A549 (cell line): ENCODE data around the gene ACTR3. TPM values are rescaled to one million over a fixed set of nuclear protein-coding genes. Genes with fewer than 3 reads are reported as not detected.

Experiments
- ATAC-seq, 2 experiments: fragments of 200-7000 bp in 1 of 2; fragments of >200 bp in 1 of 2; cut with Nextera tagmentation in 1 of 2; cut with Tn5 transposase in 1 of 2; 3 replicates each; pipeline versions ENCODE4 v1.8.0 to v1.9.1; 2018 to 2020; ENCODE audit warnings: mild to moderate bottlenecking in 1 of 2, moderate library complexity in 1 of 2
- CTCF ChIA-PET: fragments of 300-600 bp; sonication (Branson Sonifier 250); formaldehyde crosslinking; extraction: SDS; loops from one replicate; lab custom pipeline; 2021; ENCODE audit warnings: antibody characterized with exemption, inconsistent platforms; lab: Yijun Ruan, JAX
- POLR2A ChIA-PET: fragments of 350-600 bp; formaldehyde crosslinking; extraction: SDS; loops from one replicate; lab custom pipeline; 2021; ENCODE audit warnings: antibody characterized with exemption, inconsistent platforms; lab: Yijun Ruan, JAX
- DNase-seq, 2 experiments: peaks; one replicate each; pipeline versions ENCODE4 v3.0.0 to v3.0.0-alpha.2; 2011 to 2016; ENCODE audit warnings: low read depth in 1 of 2, low spot score in 1 of 2
- FAIRE-seq: peaks from 2 replicates; lab custom pipeline; 2011; peaks lifted over from hg19 to GRCh38; lab: Jason Lieb, UNC
- H3K27ac ChIP-seq, 2 experiments: fragments of >200 bp; sonication (Bioruptor Twin); formaldehyde crosslinking; 3 replicates each; pipeline ENCODE4 v1.5.1; 2016 to 2017
- H3K4me1 ChIP-seq: fragments of >200 bp; sonication (Bioruptor Twin); formaldehyde crosslinking; 3 replicates; pipeline ENCODE4 v1.6.1; 2016
- H3K4me2 ChIP-seq: fragments of >200 bp; sonication (Bioruptor Twin); formaldehyde crosslinking; 3 replicates; pipeline ENCODE4 v1.6.1; 2016
- H3K4me3 ChIP-seq: fragments of >200 bp; sonication (Bioruptor Twin); formaldehyde crosslinking; 3 replicates; pipeline ENCODE4 v1.5.1; 2016
- H3K9me3 ChIP-seq: fragments of >200 bp; sonication (Bioruptor Twin); formaldehyde crosslinking; 3 replicates; pipeline ENCODE4 v1.6.1; 2016
- ATOH8 ChIP-seq: fragments of 250-450 bp; sonication (Bioruptor Pico); IDR thresholded peaks from 2 replicates; pipeline ENCODE4 v1.5.0; 2020; ENCODE audit warnings: low read depth, mild to moderate bottlenecking, moderate library complexity
- BHLHE40 ChIP-seq: IDR thresholded peaks from 2 replicates; pipeline ENCODE4 v1.6.1; 2012; ENCODE audit warnings: low read depth, low read length, inconsistent platforms
- CBX2 ChIP-seq: fragments of 200-600 bp; sonication (generic); IDR thresholded peaks from 2 replicates; pipeline ENCODE4 v1.6.1; 2016; ENCODE audit warnings: low read depth, mild to moderate bottlenecking, borderline replicate concordance
- CBX8 ChIP-seq: fragments of 200-600 bp; sonication (generic); IDR thresholded peaks from 2 replicates; pipeline ENCODE4 v1.6.1; 2016
- CEBPB ChIP-seq, 2 experiments: fragments of >200 bp in 1 of 2; sonication (Bioruptor Twin) in 1 of 2; formaldehyde crosslinking in 1 of 2; IDR thresholded peaks; 2 replicates each; pipeline ENCODE4 v1.6.1; 2012 to 2016
- CTCF ChIP-seq: fragments of >200 bp; sonication (Bioruptor Twin); formaldehyde crosslinking; IDR thresholded peaks from 3 replicates; pipeline ENCODE4 v1.5.1; 2016
- E2F6 ChIP-seq: IDR thresholded peaks from 2 replicates; pipeline ENCODE4 v1.6.1; 2012; ENCODE audit warnings: low read depth, borderline replicate concordance
- EHMT2 ChIP-seq: fragments of 200-600 bp; sonication (generic); IDR thresholded peaks from 2 replicates; pipeline ENCODE4 v1.6.1; 2016; ENCODE audit warnings: antibody characterized with exemption, low read depth, mild to moderate bottlenecking, moderate library complexity
- ESRRA ChIP-seq: fragments of 150-350 bp; IDR thresholded peaks from 2 replicates; pipeline ENCODE4 v1.6.1; 2014; ENCODE audit warnings: mild to moderate bottlenecking, low read length, borderline replicate concordance
- FOXS1 ChIP-seq: fragments of 250-450 bp; sonication (Bioruptor Pico); IDR thresholded peaks from 2 replicates; pipeline ENCODE4 v1.5.0; 2020; ENCODE audit warnings: mild to moderate bottlenecking, moderate library complexity
- GATA3 ChIP-seq: IDR thresholded peaks from 2 replicates; pipeline ENCODE4 v1.6.1; 2012; ENCODE audit warnings: borderline replicate concordance
- HDAC2 ChIP-seq: fragments of 200-600 bp; sonication (generic); IDR thresholded peaks from 2 replicates; pipeline ENCODE4 v1.6.1; 2016
- HES2 ChIP-seq: fragments of >200 bp; sonication (Bioruptor Twin); formaldehyde crosslinking; IDR thresholded peaks from 2 replicates; pipeline ENCODE4 v1.6.1; 2016
- HOXA7 ChIP-seq: fragments of 250-450 bp; sonication (Bioruptor Pico); IDR thresholded peaks from 2 replicates; pipeline ENCODE4 v1.5.0; 2020; ENCODE audit warnings: mild to moderate bottlenecking, moderate library complexity
- HOXB13 ChIP-seq: fragments of 250-450 bp; sonication (Bioruptor Pico); IDR thresholded peaks from 2 replicates; pipeline ENCODE4 v1.5.0; 2020; ENCODE audit warnings: low read depth, mild to moderate bottlenecking, moderate library complexity
- JUN ChIP-seq, 2 experiments: fragments of >200 bp; sonication (Bioruptor Twin); formaldehyde crosslinking; IDR thresholded peaks; 2 replicates in 1 of 2; 3 replicates in 1 of 2; pipeline ENCODE4 v1.6.1; 2016 to 2017
- JUNB ChIP-seq: fragments of >200 bp; sonication (Bioruptor Twin); formaldehyde crosslinking; IDR thresholded peaks from 2 replicates; pipeline ENCODE4 v1.6.1; 2016
- KDM1A ChIP-seq: fragments of 200-600 bp; sonication (generic); IDR thresholded peaks from 2 replicates; pipeline ENCODE4 v1.6.1; 2016; ENCODE audit warnings: low read depth, mild to moderate bottlenecking
- KDM5A ChIP-seq: fragments of 200-600 bp; sonication (generic); IDR thresholded peaks from 2 replicates; pipeline ENCODE4 v1.6.1; 2016; ENCODE audit warnings: antibody characterized with exemption, mild to moderate bottlenecking
- MAX ChIP-seq: IDR thresholded peaks from 2 replicates; pipeline ENCODE4 v1.6.1; 2012
- MAZ ChIP-seq: fragments of 150-350 bp; IDR thresholded peaks from 2 replicates; pipeline ENCODE4 v1.6.1; 2014; ENCODE audit warnings: antibody characterized with exemption, low read depth, low read length, borderline replicate concordance
- NFE2L2 ChIP-seq: fragments of 150-350 bp; conservative IDR thresholded peaks from 2 replicates; pipeline ENCODE4 v1.6.1; 2014; ENCODE audit warnings: low read length
- NR3C1 ChIP-seq: fragments of >200 bp; sonication (Bioruptor Twin); formaldehyde crosslinking; IDR thresholded peaks from 3 replicates; pipeline ENCODE4 v1.6.1; 2017
- POLR2AphosphoS2 ChIP-seq: conservative IDR thresholded peaks from 2 replicates; pipeline ENCODE4 v1.6.1; 2012; ENCODE audit warnings: low read length, improper control_type of control experiment, inconsistent platforms
- RARB ChIP-seq: fragments of 250-450 bp; sonication (Bioruptor Pico); IDR thresholded peaks from 2 replicates; pipeline ENCODE4 v1.8.0; 2021; ENCODE audit warnings: mild to moderate bottlenecking, moderate library complexity
- RCOR1 ChIP-seq: fragments of 150-350 bp; IDR thresholded peaks from 2 replicates; pipeline ENCODE4 v1.6.1; 2014; ENCODE audit warnings: antibody characterized with exemption, low read length, low read depth
- RFX5 ChIP-seq: fragments of 450-650 bp; IDR thresholded peaks from 2 replicates; pipeline ENCODE4 v1.7.1; 2014; ENCODE audit warnings: antibody characterized with exemption, mild to moderate bottlenecking, moderate library complexity
- RNF2 ChIP-seq: fragments of 200-600 bp; sonication (generic); IDR thresholded peaks from 2 replicates; pipeline ENCODE4 v1.6.1; 2016; ENCODE audit warnings: low read depth, mild to moderate bottlenecking, antibody characterized with exemption, moderate library complexity, borderline replicate concordance
- SMC3 ChIP-seq: fragments of >200 bp; sonication (Bioruptor Twin); formaldehyde crosslinking; IDR thresholded peaks from 3 replicates; pipeline ENCODE4 v1.6.1; 2018; ENCODE audit warnings: inconsistent platforms
- TFCP2L1 ChIP-seq: fragments of 250-450 bp; sonication (Bioruptor Pico); IDR thresholded peaks from 2 replicates; pipeline ENCODE4 v1.5.0; 2021; ENCODE audit warnings: mild to moderate bottlenecking
- USF2 ChIP-seq: fragments of 450-650 bp; IDR thresholded peaks from 2 replicates; pipeline ENCODE4 v1.6.1; 2014; ENCODE audit warnings: antibody characterized with exemption
- ZFP36 ChIP-seq: fragments of 450-650 bp; IDR thresholded peaks from 2 replicates; pipeline ENCODE4 v1.6.1; 2014; ENCODE audit warnings: borderline replicate concordance; ENCODE audit not compliant: partially characterized antibody
- WGBS: methylation state at CpG from one replicate; pipeline ENCODE4 v1.1.6; 2017; ENCODE audit errors: missing lambda C conversion rate; 5-methylcytosine and 5-hydroxymethylcytosine counted together
- polyA minus RNA-seq: library from RNA; depleted of rRNA, polyadenylated mRNA; stranded (reverse); fragments of >200 nt; gene quantifications from 2 replicates; pipeline ENCODE4 v1.2.3, GENCODE V29; 2011; rRNA and poly(A)+ RNA removed
- polyA plus RNA-seq, 4 experiments: library from polyadenylated mRNA; depleted of rRNA in 3 of 4; stranded (reverse); fragments of >200 nt; fragmentation: RNase III in 1 of 4; extraction: RNeasy Plus Mini Kit Qiagen cat#74134 plus additional on column Dnase treatment in 1 of 4; gene quantifications; 2 replicates in 3 of 4; 3 replicates in 1 of 4; pipeline ENCODE4 v1.2.3, GENCODE V29; 2011 to 2017
- TF ChIP-seq, protein P1 (sequence below): fragments of >200 bp; sonication (Bioruptor Twin); formaldehyde crosslinking; IDR thresholded peaks from 3 replicates; pipeline ENCODE4 v1.6.1; 2016
- TF ChIP-seq, protein P2 (sequence below): IDR thresholded peaks from 2 replicates; pipeline ENCODE4 v1.6.1; 2012

Gene ACTR3
- polyA plus RNA-seq (2011; rRNA removed) (282 and 412 TPM in 2 replicates), polyA plus RNA-seq (2017; fragmentation: RNase III; extraction: RNeasy Plus Mini Kit Qiagen cat#74134 plus additional on column Dnase treatment) (359 to 392 TPM (median 378 TPM) in 3 replicates), polyA minus RNA-seq (214 and 239 TPM in 2 replicates)
- polyA plus RNA-seq (2012; cell fraction: cytosol; rRNA removed): 113 and 114 TPM in 2 replicates
- 43.6 and 53.8 TPM in 2 replicates for polyA plus RNA-seq (2012; cell fraction: nucleus; rRNA removed)

- ChIA-PET POLR2A (interaction anchor here (0.6 to 2.4 kb wide), 7 partner anchors 10 to 171 kb away, joined by 3 to 43 read pairs (median 3); partner anchors contain the start of gene SLC35F5), CTCF (interaction anchor here (0.8 to 1.2 kb wide), 2 partner anchors 9 to 19 kb away, joined by 3 to 5 read pairs; no protein-coding TSS in a partner anchor)
- Histone ChIP-seq H3K9me3 (no peaks in the 10 kb centered on the region), H3K4me1 (peaks cover 51% of the 10 kb centered on the region), H3K27ac (peak within 1 kb of the TSS; percentile 93 to 98), H3K4me2 (peak within 1 kb of the TSS; percentile 96), H3K4me3 (peak within 1 kb of the TSS; percentile 93)
- ATAC-seq (peak; percentile 88 to 93), FAIRE-seq (no peak), DNase-seq (peak; percentile 76 to 98)
- WGBS: under 1% methylated on average over 31 of the region's 51 CpGs
- TF ChIP-seq ATOH8 (CRISPR knock-in tag) (no peak), ZFP36 (no peak), BHLHE40 (no peak), CTCF (0 out of 3 replicates have a peak, but pooled peaks have one; percentile 5), HDAC2 (no peak), JUN (IDR thresholded peaks at IDR 0.05) (peak; percentile 81 to 84; a peak in 3 of 5 replicates), SMC3 (peak; percentile 31; the same call in 2 of the 3 replicates), KDM5A (no peak), JUNB (no peak), RNF2 (no peak), CEBPB (IDR thresholded peaks at IDR 0.05) (peak in 1 of 2 experiments; percentile 15; a peak in 1 of 4 replicates), E2F6 (peak; percentile 62; the same call in 1 of the 2 replicates), RFX5 (0 out of 2 replicates have a peak, but pooled peaks have one; percentile 24), HOXB13 (CRISPR knock-in tag) (no peak), FOXS1 (CRISPR knock-in tag) (no peak), RCOR1 (no peak), EHMT2 (no peak), HES2 (no peak), NFE2L2 (no peak), USF2 (no peak), MAX (peak; percentile 89), RARB (CRISPR knock-in tag) (no peak), CBX8 (no peak), GATA3 (no peak; the same call in 1 of the 2 replicates), KDM1A (no peak), POLR2AphosphoS2 (no peak), TFCP2L1 (CRISPR knock-in tag) (no peak), HOXA7 (CRISPR knock-in tag) (no peak), NR3C1 (no peak), ESRRA (no peak), MAZ (peak; percentile 98), CBX2 (no peak)
- TF ChIP-seq, protein P1, sequence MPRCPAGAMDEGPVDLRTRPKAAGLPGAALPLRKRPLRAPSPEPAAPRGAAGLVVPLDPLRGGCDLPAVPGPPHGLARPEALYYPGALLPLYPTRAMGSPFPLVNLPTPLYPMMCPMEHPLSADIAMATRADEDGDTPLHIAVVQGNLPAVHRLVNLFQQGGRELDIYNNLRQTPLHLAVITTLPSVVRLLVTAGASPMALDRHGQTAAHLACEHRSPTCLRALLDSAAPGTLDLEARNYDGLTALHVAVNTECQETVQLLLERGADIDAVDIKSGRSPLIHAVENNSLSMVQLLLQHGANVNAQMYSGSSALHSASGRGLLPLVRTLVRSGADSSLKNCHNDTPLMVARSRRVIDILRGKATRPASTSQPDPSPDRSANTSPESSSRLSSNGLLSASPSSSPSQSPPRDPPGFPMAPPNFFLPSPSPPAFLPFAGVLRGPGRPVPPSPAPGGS: peak; percentile 90
- TF ChIP-seq, protein P2, sequence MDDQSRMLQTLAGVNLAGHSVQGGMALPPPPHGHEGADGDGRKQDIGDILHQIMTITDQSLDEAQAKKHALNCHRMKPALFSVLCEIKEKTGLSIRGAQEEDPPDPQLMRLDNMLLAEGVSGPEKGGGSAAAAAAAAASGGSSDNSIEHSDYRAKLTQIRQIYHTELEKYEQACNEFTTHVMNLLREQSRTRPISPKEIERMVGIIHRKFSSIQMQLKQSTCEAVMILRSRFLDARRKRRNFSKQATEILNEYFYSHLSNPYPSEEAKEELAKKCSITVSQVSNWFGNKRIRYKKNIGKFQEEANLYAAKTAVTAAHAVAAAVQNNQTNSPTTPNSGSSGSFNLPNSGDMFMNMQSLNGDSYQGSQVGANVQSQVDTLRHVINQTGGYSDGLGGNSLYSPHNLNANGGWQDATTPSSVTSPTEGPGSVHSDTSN: 0 out of 2 replicates have a peak, but pooled peaks have one; percentile 18
These were observed at the start of gene ACTR3 for GRCh38 chr2:113889471-113890252. Gene ACTR3 (plus strand): TSS chr2:113890089. CDS start chr2:113890280, 191 bp downstream.
